Measurements from ENCODE around the gene TOR4A. TPM values are rescaled to one million over a fixed set of nuclear protein-coding genes. Genes with fewer than 3 reads are reported as not detected.

Gene TOR4A
- total RNA-seq, 4 donors from 2014 or later: 3.3 to 9.0 (median 6.6) TPM

DNA sequence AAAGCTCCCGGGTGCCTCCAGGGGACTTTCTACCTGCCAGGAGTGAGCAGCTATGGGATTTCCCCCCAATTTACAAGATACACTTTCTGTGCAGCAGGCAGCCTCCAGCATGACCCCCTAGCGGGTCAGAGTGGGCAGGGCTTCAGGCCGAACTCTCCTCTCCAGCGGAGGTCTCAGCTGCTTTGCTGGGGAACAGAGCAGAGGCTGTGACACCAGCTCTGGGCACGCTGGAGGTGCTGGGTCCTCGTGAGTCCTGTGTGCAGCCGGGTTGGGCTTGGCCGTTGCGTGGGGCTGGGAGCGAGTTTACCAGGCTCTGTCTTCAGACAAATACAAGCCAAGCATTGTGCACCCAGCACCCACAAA lies 21.7 kb downstream of the TOR4A start:
- TF ChIP-seq, protein P1, sequence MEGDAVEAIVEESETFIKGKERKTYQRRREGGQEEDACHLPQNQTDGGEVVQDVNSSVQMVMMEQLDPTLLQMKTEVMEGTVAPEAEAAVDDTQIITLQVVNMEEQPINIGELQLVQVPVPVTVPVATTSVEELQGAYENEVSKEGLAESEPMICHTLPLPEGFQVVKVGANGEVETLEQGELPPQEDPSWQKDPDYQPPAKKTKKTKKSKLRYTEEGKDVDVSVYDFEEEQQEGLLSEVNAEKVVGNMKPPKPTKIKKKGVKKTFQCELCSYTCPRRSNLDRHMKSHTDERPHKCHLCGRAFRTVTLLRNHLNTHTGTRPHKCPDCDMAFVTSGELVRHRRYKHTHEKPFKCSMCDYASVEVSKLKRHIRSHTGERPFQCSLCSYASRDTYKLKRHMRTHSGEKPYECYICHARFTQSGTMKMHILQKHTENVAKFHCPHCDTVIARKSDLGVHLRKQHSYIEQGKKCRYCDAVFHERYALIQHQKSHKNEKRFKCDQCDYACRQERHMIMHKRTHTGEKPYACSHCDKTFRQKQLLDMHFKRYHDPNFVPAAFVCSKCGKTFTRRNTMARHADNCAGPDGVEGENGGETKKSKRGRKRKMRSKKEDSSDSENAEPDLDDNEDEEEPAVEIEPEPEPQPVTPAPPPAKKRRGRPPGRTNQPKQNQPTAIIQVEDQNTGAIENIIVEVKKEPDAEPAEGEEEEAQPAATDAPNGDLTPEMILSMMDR (IDR thresholded peaks at IDR 0.05; ENCODE audit: low read depth): no peak

DNA sequence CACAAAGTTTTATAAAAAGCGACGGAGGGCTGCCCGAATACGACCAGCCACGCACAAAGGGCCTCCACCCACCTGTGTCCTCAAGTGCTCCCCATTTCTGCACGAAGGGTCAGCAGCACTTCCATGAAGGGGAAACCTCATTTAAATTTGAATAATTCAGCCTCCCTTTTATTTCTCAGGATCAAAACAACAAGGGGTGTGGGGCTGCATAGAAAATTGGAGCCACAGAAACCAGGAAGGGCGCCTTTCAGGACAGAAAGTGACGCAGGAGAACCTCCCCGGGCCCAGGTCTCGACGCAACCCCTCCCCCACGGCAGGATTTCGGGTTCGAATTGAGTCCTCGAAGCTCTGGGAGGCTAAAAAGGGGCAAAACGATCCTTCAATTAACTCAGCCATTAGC lies 22.4 kb downstream of the TOR4A start:
- TF ChIP-seq, protein P1 (IDR thresholded peaks at IDR 0.05; ENCODE audit: low read depth): no peak

DNA sequence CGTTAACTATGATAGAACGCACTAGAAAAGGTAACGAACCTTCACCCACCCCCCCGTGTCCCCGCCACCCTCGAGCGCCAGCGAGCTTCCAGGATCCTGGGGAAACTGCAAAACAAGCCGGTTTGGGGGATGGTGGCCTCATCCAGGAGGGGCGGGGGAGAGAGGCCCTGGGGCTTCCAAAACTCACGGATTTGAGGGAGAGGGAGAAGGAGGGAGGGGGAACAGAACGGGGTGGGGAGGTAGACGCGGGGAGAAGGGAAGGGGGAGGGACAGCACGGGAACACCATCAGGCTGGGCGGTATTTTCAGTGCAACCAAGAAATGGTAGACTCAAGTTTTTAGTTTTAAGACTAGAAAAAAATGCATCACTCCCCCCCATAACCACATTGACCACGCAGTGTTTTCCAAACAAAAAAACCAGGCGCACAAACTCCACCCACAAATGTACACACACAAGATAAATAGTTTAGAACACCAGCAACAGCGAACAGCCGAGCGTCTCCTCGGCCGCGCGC lies 23.1 kb downstream of the TOR4A start:
- TF ChIP-seq, protein P1 (IDR thresholded peaks at IDR 0.05; ENCODE audit: low read depth): no peak

DNA sequence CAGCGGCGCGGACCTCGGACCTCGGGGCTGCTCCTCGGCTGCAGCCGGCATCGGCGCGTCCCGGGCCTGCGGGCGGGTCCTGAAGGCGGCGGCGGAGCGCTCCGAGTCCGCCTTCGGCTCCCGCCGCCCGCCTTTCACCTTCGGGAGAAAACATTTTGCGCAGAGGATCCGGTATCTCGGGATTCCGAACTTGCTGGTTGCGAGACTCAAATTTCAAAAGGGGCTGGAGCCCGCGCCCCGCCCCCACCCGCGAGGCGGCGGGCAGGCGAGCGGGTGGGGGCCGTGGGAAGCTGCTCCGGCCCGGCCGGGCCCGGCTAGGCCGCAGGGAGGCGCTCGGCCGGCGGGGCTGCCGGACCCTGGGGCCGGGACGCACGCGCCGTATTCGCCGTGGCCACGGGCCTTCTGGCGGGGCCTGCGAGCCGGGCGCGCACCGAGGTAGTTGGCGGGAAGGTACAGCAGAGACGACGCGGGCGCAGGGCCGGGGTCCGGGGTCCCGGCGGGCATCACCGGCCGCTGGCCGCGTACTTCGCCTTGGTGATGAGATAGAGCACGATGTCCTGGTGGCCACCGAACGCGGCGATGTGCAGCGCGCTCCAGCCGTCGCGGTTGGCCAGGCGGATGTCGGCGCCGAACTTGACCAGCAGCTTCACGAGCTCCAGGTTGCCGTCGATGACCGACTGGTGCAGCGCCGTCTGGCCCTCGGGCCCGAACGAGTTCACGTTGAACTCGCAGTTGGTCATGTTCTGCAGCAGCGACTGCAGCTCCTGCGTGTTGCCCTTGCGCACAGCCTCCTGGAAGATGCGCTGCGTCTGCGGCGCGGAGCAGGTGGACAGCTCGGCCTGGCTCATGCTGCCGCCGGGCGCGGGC lies 23.8 kb downstream of the TOR4A start:
- TF ChIP-seq, protein P1 (IDR thresholded peaks at IDR 0.05; ENCODE audit: low read depth): no peak

DNA sequence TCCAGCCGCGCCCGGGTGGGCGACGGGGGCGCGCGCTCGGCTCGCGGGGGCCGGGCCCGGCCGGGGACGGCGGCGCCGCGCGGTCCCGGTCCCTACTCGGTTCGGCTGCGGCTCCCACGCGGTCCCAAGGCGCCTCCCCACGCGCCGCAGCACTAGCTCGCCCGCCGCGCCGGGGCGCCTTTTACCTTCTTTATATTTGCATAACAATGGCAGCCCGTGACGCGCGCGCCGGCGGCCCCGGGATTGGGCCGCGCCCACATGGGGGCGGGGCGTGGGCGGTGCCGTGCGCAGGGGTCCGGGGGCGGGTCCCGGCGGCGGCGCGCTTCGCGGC lies 24.6 kb downstream of the TOR4A start, which contains the start of gene NRARP:
Gene NRARP, minus strand, starts transcription at position 154 of the 331 bp plus-strand sequence. CDS start 343 bp downstream, outside the sequence.
- TF ChIP-seq, protein P1 (IDR thresholded peaks at IDR 0.05; ENCODE audit: low read depth): no peak

DNA sequence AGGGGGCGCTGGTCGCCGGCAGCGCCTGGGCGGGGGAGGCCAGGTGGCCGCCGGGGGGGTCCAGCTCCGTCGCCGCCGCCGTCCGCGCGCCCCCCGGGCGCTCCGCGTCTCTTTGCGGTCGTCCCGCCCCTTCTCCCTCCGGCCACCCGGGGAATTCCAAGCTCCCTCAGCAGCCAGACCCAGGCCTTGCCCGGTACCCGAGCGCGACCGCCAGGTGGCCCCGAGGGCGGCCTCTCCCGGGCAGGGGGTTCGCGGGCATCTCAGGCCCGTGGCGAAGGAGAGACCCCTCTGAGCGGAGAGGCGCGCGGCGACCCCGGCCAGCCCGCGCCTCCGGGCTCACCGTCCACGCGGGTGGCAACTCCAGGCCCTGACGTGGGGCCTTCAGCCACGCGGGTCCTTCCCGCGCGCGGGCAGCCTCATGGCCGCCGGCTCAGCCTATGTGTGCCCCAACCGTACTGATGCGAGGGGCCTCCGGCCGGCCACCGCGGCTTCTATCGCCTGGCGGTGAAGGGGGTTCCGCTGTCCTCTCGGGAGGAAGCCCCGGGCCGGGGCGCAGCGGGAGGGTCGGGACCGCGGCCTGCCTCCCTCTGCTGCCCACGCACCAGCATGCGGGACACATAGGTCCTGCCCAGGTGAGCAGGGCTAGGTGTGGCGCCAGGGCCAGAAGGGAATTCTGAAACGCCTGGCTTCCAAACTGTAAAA lies 25.1 kb downstream of the TOR4A start:
- TF ChIP-seq, protein P1 (IDR thresholded peaks at IDR 0.05; ENCODE audit: low read depth): no peak
